ENCODE results near the gene KTN1.

DNA sequence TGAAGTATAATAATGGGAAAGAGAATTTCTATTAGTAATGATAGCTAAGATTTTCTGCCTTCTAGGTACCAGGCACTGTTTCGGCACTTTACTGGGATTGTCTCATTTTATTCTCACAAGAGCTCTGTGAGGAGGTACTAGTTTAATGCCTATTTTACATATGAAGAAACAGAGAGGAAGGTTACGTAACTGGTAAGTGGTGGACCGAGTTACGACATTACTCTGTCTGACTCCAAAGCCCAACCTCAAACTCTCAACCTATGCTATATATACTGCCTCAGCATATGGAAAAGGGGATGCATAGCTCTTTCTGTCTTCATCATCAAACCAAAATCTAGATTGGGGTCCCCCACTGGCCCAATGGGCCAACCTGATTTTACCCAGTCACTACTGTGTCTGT is 133.5 kb downstream of the KTN1 start:
- TF ChIP-seq TARDBP (IDR thresholded peaks at IDR 0.05) (no peak), BHLHE40 (IDR thresholded peaks at IDR 0.05; ENCODE audit: borderline replicate concordance) (no peak), FOXK2 (IDR thresholded peaks at IDR 0.05) (no peak)

All from HEK293T (cell line).